GM23248 (cell line): ENCODE data around the gene PRAMEF5.
"Not testable (repeated sequence)": the region's sequence is repeated elsewhere in the genome, so short reads cannot be mapped to it uniquely, and the experiment has no call there.

Experiments used
- EZH2 ChIP-seq: fragments of 200-600 bp; sonication (generic); IDR thresholded peaks from 2 replicates; pipeline ENCODE4 v1.6.1; 2018; ENCODE audit warnings: antibody characterized with exemption, mild to moderate bottlenecking; ENCODE audit not compliant: insufficient read depth, poor library complexity, severe bottlenecking
- EZH2phosphoT487 ChIP-seq: fragments of 200-600 bp; sonication (generic); IDR thresholded peaks from 2 replicates; pipeline ENCODE4 v1.6.1; 2018; ENCODE audit warnings: antibody characterized with exemption, moderate library complexity, mild to moderate bottlenecking, low read depth; ENCODE audit not compliant: insufficient read depth

DNA sequence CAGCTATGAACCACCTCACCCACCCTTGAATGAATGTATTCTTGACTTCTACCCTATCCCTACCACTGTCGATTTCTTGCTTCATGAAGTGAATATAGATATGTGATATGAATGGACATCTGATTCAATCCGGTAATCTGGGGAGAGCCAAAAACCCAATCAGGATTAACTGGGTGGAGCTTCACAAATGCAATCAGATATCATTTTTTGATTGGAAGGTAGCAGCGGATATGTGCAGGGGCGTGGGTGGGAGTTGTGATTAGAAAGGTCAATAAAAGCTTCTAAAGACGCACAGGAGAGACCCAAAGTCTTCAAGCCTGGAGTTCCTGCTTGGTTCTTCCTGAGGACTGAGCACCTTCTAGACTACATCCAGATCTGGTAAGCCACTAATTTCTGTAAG is at the start of gene PRAMEF5:
- TF ChIP-seq EZH2phosphoT487, EZH2: not testable (repeated sequence)
